ENCODE results near the gene DNMT3B.

DNA sequence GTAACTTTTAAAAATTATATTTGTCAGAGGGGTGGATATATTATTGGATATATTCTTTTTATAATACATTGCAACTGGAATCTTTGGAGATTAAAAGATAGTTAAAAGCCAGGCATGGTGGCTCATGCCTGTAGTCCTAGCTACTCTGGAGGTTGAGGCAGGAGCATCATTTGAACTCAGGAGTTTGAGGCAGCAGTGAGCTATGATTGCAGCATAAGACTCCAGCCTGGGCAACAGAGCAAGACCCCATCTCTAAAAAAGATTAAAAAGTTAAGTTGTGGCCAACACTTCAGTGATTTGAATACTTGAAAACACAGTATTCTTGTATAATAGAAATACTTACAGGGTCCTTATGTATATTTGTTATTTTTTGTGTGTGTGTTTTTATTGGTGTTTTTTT, 72.8 kb downstream of the DNMT3B start:
- TF ChIP-seq CTCF (IDR thresholded peaks at IDR 0.05; ENCODE audit: low read depth, low read length) (no peak), POLR2A (IDR thresholded peaks at IDR 0.05; ENCODE audit: extremely low read depth, insufficient read length) (no peak), MAX (IDR thresholded peaks at IDR 0.05; ENCODE audit: low read depth, low read length) (no peak)
